Heart left ventricle (tissue), 13 donors: Measurements from ENCODE around the gene ZNF71.

ENCODE experiments used
- POLR2A ChIP-seq, 2 donors: fragments of 450-650 bp; IDR thresholded peaks; one replicate each; pipeline ENCODE4 v1.6.1; 2017; ENCODE audit warnings: antibody characterized with exemption in 2 of 2, mild to moderate bottlenecking in 2 of 2, moderate library complexity in 2 of 2
- TF ChIP-seq, protein P1 (sequence below), 12 donors: fragments of 200-600 bp; sonication (generic) in 4 of 12; IDR thresholded peaks; one replicate each; pipeline versions ENCODE4 v1.5.0 to v1.8.0; 2018 to 2022; ENCODE audit warnings: antibody characterized with exemption in 12 of 12, mild to moderate bottlenecking in 5 of 12
- donor health status: ischemic (EF 13 %, LVEDD 7.1; RV severe dilation, severe dysfunction).
- donor health status: DM: no; HTN: yes; CAD: no.
- donor health status: DM: no; HTN: no; CAD: no.
- donor health status: ischemic (EF 25% LVEDD 6.9; RV normal size, moderate dysfunction).
- donor health status: ischemic (EF 25% LVEDD 5.7; RV mildly dilated, moderate dysfunction).
- donor health status: ischemic (EF 35%, LVEDD 5.7; RV mildly dilated, moderate dysfunction).
- donor health status: nonischemic (EF 11% LVEDD 7.7; RV severe dilation, severe dysfunction).
- donor health status: DM: yes; HTN: yes; CAD: no.
- donor health status: PGD.
- donor health status: ischemic (EF 29% LVEDD 5.4; RV normal size, mild dysfunction).
- donor health status: nonischemic (EF 23%, LVEDD 6.1; RV moderate dilation, normal function).

GRCh38 chr19:56639217-56639616, 44.1 kb downstream of the ZNF71 start:
- TF ChIP-seq, protein P1, sequence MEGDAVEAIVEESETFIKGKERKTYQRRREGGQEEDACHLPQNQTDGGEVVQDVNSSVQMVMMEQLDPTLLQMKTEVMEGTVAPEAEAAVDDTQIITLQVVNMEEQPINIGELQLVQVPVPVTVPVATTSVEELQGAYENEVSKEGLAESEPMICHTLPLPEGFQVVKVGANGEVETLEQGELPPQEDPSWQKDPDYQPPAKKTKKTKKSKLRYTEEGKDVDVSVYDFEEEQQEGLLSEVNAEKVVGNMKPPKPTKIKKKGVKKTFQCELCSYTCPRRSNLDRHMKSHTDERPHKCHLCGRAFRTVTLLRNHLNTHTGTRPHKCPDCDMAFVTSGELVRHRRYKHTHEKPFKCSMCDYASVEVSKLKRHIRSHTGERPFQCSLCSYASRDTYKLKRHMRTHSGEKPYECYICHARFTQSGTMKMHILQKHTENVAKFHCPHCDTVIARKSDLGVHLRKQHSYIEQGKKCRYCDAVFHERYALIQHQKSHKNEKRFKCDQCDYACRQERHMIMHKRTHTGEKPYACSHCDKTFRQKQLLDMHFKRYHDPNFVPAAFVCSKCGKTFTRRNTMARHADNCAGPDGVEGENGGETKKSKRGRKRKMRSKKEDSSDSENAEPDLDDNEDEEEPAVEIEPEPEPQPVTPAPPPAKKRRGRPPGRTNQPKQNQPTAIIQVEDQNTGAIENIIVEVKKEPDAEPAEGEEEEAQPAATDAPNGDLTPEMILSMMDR (IDR thresholded peaks at IDR 0.05): no peak
- no peak for TF ChIP-seq POLR2A (IDR thresholded peaks at IDR 0.05)
